AG04450 (cell line): Measurements from ENCODE around the gene CHI3L1. TPM values are rescaled to one million over a fixed set of nuclear protein-coding genes. Genes with fewer than 3 reads are reported as not detected.

Experiments
- CTCF ChIA-PET: fragments of 300-600, 350-600 bp; formaldehyde crosslinking; extraction: SDS; loops from one replicate; lab custom pipeline; 2022; ENCODE audit warnings: antibody characterized with exemption, inconsistent platforms; lab: Charles Lee
- POLR2A ChIA-PET: fragments of 350-600 bp; formaldehyde crosslinking; extraction: SDS; loops from one replicate; lab custom pipeline; 2021; ENCODE audit warnings: antibody characterized with exemption, inconsistent platforms; lab: Yijun Ruan, JAX
- DNase-seq: peaks from one replicate; pipeline ENCODE4 v3.0.0-alpha.2; 2011; ENCODE audit warnings: low read depth, low spot score
- H3K27ac ChIP-seq: one replicate; pipeline ENCODE4 v1.5.1; 2012; ENCODE audit warnings: low read depth, low read length, control low read depth
- H3K27me3 ChIP-seq: one replicate; pipeline ENCODE4 v1.6.0; 2012; ENCODE audit warnings: low read length; ENCODE audit not compliant: control insufficient read depth, insufficient read depth
- H3K4me3 ChIP-seq: 2 replicates; pipeline ENCODE4 v1.5.1; 2011; ENCODE audit warnings: mild to moderate bottlenecking, low read depth, low read length, control low read depth
- H3K9me3 ChIP-seq: 2 replicates; pipeline ENCODE4 v1.5.1; 2012; ENCODE audit warnings: low read length; ENCODE audit not compliant: control insufficient read depth, insufficient read depth
- CTCF ChIP-seq: IDR thresholded peaks from 2 replicates; pipeline ENCODE4 v1.5.1; 2011; ENCODE audit warnings: low read depth, low read length, control low read depth, inconsistent platforms
- polyA plus RNA-seq: library from polyadenylated mRNA; depleted of rRNA; stranded (reverse); fragments of >200 nt; gene quantifications from 2 replicates; pipeline ENCODE4 v1.2.3, GENCODE V29; 2011

Gene CHI3L1
- polyA plus RNA-seq, 1 experiment, result 6.4 TPM

DNA sequence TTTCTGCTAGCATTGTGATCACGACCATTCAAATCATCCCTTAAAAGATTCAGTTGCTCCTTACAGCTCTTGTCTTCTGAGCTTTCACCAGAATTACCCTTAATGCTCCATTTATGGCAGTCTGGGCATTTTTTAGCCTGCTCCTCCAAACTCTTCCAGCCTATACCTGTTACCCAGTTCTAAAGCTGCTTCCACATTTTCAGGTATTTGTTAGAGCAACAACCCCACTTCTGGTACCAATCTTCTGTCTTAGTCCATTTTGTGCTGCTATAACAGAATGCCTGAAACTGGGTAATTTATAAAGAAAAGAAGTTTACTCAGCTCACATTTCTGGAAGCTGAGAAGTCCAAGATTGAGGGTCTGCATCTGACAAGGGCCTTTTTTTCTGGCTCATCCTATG lies 28.1 kb downstream of the CHI3L1 start:
- H3K9me3 ChIP-seq, result peaks cover 3% of the 10 kb centered on the region; the same call in 1 of the 2 replicates
- CTCF ChIA-PET, result interaction anchor here (0.7 to 1.8 kb wide), 5 partner anchors 15 to 118 kb away, joined by 3 to 7 read pairs (median 3); no protein-coding TSS in a partner anchor
- no peak for TF ChIP-seq CTCF
- no peak for DNase-seq
- no peak overlapping the region for H3K27ac ChIP-seq
- H3K4me3 ChIP-seq, result no peak overlapping the region
- POLR2A ChIA-PET, result no interaction called here
- H3K27me3 ChIP-seq, result peaks cover 37% of the 10 kb centered on the region

DNA sequence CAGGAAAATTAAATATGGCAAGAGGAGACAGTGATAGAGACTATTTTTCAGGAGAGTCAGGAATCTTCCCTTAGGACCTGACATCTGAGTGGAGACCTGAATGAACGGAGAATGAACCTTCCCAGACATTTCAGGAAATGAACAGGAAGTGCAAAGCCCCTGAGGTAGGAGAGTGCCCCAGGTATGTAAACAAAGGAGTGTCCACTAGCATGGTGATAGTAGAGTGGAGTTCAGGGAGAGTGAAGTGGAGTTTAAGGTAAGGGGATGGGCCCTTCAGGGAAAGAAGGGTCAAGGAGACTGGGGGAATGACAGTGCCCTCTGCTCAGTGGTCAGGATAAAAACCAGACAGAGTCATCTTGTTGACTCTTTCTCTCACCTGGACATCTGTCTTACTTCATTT lies 30.2 kb downstream of the CHI3L1 start:
- ChIA-PET CTCF (no interaction called here), POLR2A (no interaction called here)
- DNase-seq, result no peak
- H3K9me3 ChIP-seq, result peaks cover 3% of the 10 kb centered on the region; the same call in 1 of the 2 replicates
- peaks cover 22% of the 10 kb centered on the region for H3K27me3 ChIP-seq
- no peak for TF ChIP-seq CTCF
- H3K4me3 ChIP-seq, result no peak overlapping the region
- no peak overlapping the region for H3K27ac ChIP-seq

GRCh38 chr1:203153989-203154821 lies 32.3 kb downstream of the CHI3L1 start:
- ChIA-PET CTCF (interaction anchor here (0.5 to 1.5 kb wide), 5 partner anchors 8 to 188 kb away, joined by 3 to 6 read pairs (median 5); no protein-coding TSS in a partner anchor), POLR2A (no interaction called here)
- no peak for DNase-seq
- peaks cover 3% of the 10 kb centered on the region; the same call in 1 of the 2 replicates for H3K9me3 ChIP-seq
- H3K4me3 ChIP-seq, result no peak overlapping the region
- H3K27me3 ChIP-seq, result peaks cover 11% of the 10 kb centered on the region
- TF ChIP-seq CTCF, result no peak
- peak overlapping the region; percentile 21 for H3K27ac ChIP-seq

DNA sequence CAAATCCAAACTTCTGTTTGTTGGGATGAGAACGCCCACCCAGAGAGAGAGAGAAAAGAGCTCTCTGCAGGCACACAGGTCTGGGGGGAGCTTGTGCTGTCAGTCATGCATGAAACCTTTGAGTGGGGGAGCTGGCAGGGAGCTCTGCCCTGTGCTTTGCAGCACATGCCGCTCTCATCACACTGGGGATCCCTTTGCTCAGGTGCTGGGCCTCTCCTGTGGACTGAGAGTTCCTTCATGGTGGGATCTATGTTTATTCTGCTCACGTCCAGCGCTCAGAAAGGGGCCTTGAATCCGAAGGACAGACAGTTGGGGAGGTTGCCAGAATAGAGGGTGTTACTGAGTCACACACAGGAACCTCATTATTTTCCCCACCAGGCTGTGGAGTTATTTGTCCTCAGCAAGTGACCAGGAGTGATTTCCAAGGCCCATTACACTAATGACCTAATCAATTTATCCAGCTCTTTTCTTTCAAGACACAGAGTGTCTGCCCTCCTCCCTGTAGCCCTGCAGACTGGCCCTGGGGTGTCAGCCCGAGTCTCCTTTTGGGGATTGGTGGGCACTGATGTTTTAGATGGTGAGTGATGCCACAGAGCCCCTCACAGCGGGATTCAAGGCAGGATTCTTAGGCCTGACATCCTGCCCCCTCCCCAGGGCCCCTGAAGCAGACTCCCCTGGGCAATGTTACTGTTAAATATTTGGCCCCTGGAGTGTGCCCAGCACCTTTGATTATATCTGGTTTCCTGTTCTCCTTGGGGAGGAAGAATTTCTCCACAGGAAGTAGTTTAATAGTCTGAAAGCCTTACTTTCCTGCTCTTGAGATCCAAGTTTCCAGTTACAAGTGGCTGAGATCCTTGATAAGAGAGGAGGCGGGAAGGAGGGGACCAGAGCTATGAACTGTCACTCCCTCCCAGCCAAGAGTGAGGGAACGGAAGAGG lies 33.2 kb downstream of the CHI3L1 start:
- ChIA-PET POLR2A (no interaction called here), CTCF (interaction anchor here (1.0 to 1.9 kb wide), 4 partner anchors 19 to 114 kb away, joined by 3 to 6 read pairs (median 5); no protein-coding TSS in a partner anchor)
- H3K4me3 ChIP-seq, result no peak overlapping the region
- no peak overlapping the region for H3K27ac ChIP-seq
- peaks cover 3% of the 10 kb centered on the region; the same call in 1 of the 2 replicates for H3K9me3 ChIP-seq
- H3K27me3 ChIP-seq, result peaks cover 2% of the 10 kb centered on the region
- no peak for DNase-seq
- TF ChIP-seq CTCF, result no peak
